Mucosa of rectum (tissue), 2 donors: ENCODE measurements around the gene CLINT1.

ENCODE experiments used
- H3K27ac ChIP-seq, 2 donors: one replicate each; pipeline ENCODE4 v1.7.0; 2013; ENCODE audit warnings: inconsistent platforms in 2 of 2, low read depth in 2 of 2, low read length in 2 of 2
- H3K27me3 ChIP-seq, 2 donors: one replicate each; pipeline ENCODE4 v1.7.0; 2013; ENCODE audit warnings: low read length in 2 of 2; ENCODE audit not compliant: control insufficient read depth in 2 of 2, insufficient read depth in 2 of 2
- H3K36me3 ChIP-seq, 2 donors: one replicate each; pipeline ENCODE4 v1.7.0; 2013; ENCODE audit warnings: low read length in 2 of 2; ENCODE audit not compliant: control insufficient read depth in 2 of 2, insufficient read depth in 2 of 2
- H3K4me1 ChIP-seq, 2 donors: one replicate each; pipeline ENCODE4 v1.7.0; 2013; ENCODE audit warnings: low read length in 2 of 2, mild to moderate bottlenecking in 1 of 2; ENCODE audit not compliant: control insufficient read depth in 2 of 2, insufficient read depth in 2 of 2
- H3K4me3 ChIP-seq, 2 donors: one replicate each; pipeline ENCODE4 v1.7.0; 2013; ENCODE audit warnings: low read length in 2 of 2
- H3K9ac ChIP-seq, 2 donors: one replicate each; pipeline ENCODE4 v1.7.0; 2013; ENCODE audit warnings: low read length in 2 of 2, low read depth in 1 of 2, mild to moderate bottlenecking in 1 of 2
- H3K9me3 ChIP-seq, 2 donors: one replicate each; pipeline ENCODE4 v1.7.0; 2013; ENCODE audit warnings: low read length in 2 of 2; ENCODE audit not compliant: control insufficient read depth in 2 of 2
- donor health status: healthy.
- donor health status: Normal muscosa, but diverticular disease.

The CLINT1 gene

DNA sequence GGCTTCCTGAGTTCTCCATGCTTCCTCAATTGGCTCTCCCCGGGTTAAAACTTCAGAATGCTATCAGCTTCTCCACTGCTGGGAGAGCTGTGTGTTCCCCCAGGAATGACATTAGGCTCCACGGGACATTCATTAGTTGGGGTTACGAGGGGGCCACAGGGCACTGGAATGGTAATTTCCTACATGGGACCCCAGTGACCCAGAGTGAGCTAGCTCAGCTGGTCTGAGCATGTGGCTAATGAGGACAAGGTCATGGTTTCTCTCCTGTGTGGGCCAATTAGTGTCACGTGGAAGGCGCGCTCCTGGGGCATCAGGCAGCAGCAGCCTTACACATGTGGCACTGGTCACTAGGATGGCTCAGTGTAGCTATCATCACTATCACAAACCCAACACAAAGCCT, 94.4 kb downstream of the CLINT1 start:
- H3K4me1 ChIP-seq, result no peaks in the 10 kb centered on the region
- no peaks in the 10 kb centered on the region for H3K27me3 ChIP-seq
- peaks cover 0 to 2% of the 10 kb centered on the region in 2 donors for H3K36me3 ChIP-seq
- no peak overlapping the region for H3K27ac ChIP-seq
- H3K4me3 ChIP-seq, result no peak overlapping the region
- H3K9ac ChIP-seq, result no peak overlapping the region
- no peaks in the 10 kb centered on the region for H3K9me3 ChIP-seq

DNA sequence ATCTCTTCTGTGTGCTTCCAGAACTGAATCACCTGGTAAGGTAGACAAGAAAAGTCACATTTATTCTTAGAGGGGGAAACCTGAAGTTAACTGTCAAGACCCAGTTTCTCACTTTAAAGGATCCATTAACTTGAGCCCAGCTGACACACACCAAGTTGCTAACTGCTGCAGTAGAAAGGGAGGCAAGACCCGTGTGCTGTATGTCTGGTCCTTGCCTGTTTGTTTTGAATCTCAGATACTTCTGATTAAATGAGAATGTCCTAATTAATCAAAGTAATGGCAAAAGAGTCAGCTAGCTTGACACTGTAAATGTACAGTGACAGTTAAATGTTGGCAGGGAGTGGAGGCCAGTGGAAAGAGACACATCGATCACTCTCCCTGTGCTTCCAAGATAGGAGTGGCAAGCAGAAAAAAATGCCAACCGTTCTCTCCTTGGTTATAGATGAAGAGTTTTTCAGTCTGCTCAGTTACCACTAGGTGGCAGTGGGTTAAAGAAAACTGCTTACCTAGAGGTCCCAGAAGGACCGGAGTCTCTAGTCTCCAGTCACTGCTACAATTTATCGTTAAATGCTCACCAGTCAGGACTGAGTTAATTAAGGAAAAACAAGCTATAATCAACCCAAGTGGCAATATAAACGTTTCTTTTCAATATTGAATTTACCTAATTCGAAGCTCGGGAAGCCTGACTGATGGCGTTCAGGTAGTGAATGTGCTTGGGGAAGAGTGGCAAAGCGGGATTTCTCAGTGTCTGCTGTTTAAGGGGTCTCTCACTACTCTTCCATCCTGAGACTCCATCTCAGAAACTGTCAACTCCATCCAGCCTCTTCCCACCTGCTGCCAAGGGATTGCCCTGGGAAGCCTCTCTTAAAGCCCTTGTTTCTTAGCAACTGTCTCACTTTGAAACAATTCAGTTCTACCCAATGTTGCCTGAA, 97.0 kb downstream of the CLINT1 start:
- H3K4me3 ChIP-seq, result no peak overlapping the region
- no peaks in the 10 kb centered on the region for H3K4me1 ChIP-seq
- no peaks in the 10 kb centered on the region for H3K27me3 ChIP-seq
- H3K27ac ChIP-seq, result no peak overlapping the region
- no peaks in the 10 kb centered on the region for H3K9me3 ChIP-seq
- peaks cover 2 to 3% of the 10 kb centered on the region in 2 donors for H3K36me3 ChIP-seq
- no peak overlapping the region for H3K9ac ChIP-seq

DNA sequence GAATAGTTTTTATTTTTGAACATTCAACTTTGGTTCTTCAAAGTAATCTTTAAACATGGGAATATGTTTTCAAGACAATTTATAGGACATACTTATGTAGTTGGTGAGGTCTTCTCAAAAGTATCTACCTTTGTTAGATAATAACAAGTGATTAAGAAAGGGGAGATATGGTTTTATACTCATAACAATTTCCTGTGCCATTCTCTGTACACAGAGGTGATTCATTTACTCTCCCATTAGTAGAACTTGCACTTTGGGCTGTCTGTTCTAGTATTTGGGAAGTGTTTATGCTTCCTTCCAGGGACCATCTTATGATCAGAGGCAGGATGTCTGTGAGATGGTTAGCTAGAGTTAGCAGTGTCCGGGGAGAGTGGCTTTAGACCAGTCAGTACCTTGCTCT, 100.2 kb downstream of the CLINT1 start:
- H3K4me3 ChIP-seq, result no peak overlapping the region
- no peak overlapping the region for H3K27ac ChIP-seq
- no peak overlapping the region for H3K9ac ChIP-seq
- H3K36me3 ChIP-seq, result peaks cover 22 to 24% of the 10 kb centered on the region in 2 donors
- no peaks in the 10 kb centered on the region for H3K9me3 ChIP-seq
- no peaks in the 10 kb centered on the region for H3K4me1 ChIP-seq
- no peaks in the 10 kb centered on the region for H3K27me3 ChIP-seq

DNA sequence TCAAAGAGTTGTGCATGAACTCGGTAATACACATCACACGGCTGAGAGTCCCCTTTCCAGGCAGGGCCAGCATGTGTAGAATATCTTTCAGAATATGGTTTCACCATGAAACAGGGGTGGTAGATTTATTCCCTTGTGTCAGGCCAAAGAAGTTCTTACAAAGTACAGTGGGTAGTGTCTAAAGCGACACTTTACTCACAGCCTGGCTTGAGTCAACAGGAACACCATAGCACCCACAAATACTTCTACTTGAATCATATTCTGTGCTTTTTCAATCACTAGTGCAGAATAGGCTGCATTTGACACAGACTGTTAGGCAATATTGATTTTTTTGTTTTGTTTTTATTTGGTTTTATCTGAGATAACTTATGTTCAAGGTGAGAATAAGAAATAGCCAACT, 102.8 kb downstream of the CLINT1 start:
- peaks cover 27 to 35% of the 10 kb centered on the region in 2 donors for H3K36me3 ChIP-seq

DNA sequence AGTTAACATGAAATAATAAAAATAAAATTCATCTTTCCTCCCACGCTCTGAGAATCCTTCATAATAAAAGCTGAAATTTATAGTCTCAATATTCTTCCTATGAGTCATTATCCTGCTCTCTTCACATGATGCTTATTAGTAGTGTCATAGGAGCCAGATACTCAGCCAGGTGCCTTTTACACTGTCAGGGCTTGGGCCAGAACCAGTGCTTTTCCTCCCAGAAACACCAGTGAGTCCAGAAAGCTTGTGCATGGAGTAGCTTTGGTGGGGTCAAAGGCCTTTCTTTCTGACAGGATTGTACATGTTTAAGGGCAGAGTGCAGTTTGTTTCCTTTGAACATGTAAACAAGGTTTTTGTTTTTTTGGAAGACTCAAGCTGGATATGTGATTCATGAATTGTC, 108.6 kb downstream of the CLINT1 start:
- H3K27me3 ChIP-seq, result no peaks in the 10 kb centered on the region
- H3K9ac ChIP-seq, result no peak overlapping the region
- no peaks in the 10 kb centered on the region for H3K9me3 ChIP-seq
- H3K36me3 ChIP-seq, result peaks cover 17 to 19% of the 10 kb centered on the region in 2 donors
- H3K27ac ChIP-seq, result no peak overlapping the region
- H3K4me3 ChIP-seq, result no peak overlapping the region
- no peaks in the 10 kb centered on the region for H3K4me1 ChIP-seq

More for the DNA sequence above, 102.8 kb downstream of the CLINT1 start:
- H3K27me3 ChIP-seq, result no peaks in the 10 kb centered on the region
- H3K9ac ChIP-seq, result no peak overlapping the region
- H3K27ac ChIP-seq, result no peak overlapping the region
- H3K4me1 ChIP-seq, result no peaks in the 10 kb centered on the region
- H3K9me3 ChIP-seq, result no peaks in the 10 kb centered on the region
- no peak overlapping the region for H3K4me3 ChIP-seq

DNA sequence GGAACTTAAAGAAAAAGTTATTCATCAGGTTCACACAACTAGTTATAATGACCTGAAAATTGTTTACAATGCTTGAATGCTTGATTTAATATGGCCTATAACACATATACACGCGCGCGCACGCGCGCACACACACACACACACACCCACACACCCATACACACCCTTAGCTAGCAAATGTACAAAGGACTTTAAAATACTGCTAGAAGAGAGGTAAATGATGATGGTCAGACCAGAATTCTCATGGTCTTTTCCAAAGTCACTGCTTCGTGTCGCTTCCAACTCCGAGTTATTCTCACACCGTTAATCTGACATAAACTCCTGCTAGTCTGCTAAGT, 109.5 kb downstream of the CLINT1 start:
- H3K9ac ChIP-seq, result no peak overlapping the region
- H3K27ac ChIP-seq, result no peak overlapping the region
- no peaks in the 10 kb centered on the region for H3K27me3 ChIP-seq
- H3K9me3 ChIP-seq, result no peaks in the 10 kb centered on the region
- peaks cover 4 to 5% of the 10 kb centered on the region in 2 donors for H3K4me1 ChIP-seq
- peaks cover 10 to 12% of the 10 kb centered on the region in 2 donors for H3K36me3 ChIP-seq
- no peak overlapping the region for H3K4me3 ChIP-seq

DNA sequence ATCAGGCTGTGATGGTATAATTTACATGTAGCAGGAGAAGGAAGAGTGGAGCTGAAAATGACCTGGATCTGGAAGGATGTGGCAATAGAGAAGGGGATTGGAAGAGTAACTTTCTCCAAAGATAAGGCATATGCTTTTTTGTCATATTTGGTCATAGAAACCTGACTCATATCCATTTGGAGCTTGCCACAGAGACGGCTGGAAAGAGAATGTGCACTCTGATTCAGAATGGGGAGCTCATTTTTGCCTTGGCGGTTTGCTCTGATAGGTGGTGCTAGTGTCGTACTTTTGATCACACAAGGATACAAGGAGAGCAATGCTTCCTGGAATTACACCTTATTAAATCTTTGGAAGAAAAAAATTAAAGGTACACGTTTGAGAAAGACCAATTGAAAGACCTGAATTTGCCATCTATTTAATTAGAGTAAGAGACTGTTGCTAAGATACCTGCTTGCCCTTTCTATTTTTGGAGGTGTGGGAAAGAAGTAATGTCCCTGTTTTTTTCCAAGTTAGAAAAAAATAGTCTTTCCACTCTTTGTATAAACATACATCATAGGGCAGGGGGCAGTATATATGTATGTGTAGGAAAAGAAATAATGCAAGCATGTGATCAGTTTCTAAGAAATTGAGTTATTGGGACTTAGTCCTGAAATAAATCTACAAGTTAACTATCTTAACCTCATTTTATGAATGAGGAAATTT, 110.0 kb downstream of the CLINT1 start:
- Histone ChIP-seq H3K4me3 (no peak overlapping the region), H3K27me3 (no peaks in the 10 kb centered on the region), H3K27ac (no peak overlapping the region), H3K4me1 (peaks cover 7 to 8% of the 10 kb centered on the region in 2 donors), H3K36me3 (peaks cover 9 to 10% of the 10 kb centered on the region in 2 donors), H3K9me3 (no peaks in the 10 kb centered on the region), H3K9ac (no peak overlapping the region)

DNA sequence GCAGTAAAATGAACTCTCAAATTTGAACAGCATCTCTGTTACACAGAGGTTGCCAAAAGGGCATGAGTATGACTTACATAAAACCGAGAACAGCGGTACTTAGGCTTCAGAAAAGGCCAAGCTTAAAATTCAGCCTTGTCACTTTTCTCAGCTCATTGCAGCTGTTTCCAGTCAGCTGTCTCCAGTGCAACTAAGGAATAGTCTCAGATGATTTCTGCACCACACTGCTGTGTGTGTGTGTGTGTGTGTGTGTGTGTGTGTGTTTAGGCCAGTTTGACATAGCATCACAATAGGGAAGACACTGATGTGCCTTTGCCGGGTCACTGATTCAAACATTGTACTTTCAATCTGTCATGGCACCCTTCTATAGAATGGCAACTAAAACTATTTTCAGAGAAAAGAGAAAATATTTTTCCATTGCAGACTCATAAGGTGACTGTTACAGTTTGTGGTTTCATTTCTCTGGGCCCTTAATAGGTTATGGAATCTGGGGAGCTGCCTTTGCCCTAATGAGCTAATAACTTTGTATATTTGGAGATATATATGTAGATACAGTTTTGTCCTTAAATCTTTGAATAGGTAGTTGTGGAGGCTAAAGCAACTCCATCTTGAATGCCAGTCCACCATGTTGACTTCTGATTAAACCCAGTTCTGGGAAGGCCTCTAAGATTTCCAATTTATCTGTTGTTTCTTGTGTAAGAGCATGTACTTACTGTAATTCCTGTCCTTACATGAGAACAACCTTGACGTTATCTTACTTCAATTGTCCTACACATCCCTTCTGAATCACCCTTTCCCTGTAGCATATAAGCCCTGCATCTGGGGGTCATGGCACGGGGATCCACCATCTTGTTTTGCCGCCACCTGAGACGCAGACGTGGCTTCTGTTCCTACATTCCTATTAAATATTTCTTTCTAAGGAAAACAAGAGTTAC, 110.9 kb downstream of the CLINT1 start:
- no peaks in the 10 kb centered on the region for H3K27me3 ChIP-seq
- H3K36me3 ChIP-seq, result peaks cover under 1 to 6% of the 10 kb centered on the region in 2 donors
- H3K9ac ChIP-seq, result no peak overlapping the region
- H3K4me1 ChIP-seq, result peaks cover 10 to 11% of the 10 kb centered on the region in 2 donors
- H3K9me3 ChIP-seq, result no peaks in the 10 kb centered on the region
- no peak overlapping the region for H3K4me3 ChIP-seq
- no peak overlapping the region for H3K27ac ChIP-seq

DNA sequence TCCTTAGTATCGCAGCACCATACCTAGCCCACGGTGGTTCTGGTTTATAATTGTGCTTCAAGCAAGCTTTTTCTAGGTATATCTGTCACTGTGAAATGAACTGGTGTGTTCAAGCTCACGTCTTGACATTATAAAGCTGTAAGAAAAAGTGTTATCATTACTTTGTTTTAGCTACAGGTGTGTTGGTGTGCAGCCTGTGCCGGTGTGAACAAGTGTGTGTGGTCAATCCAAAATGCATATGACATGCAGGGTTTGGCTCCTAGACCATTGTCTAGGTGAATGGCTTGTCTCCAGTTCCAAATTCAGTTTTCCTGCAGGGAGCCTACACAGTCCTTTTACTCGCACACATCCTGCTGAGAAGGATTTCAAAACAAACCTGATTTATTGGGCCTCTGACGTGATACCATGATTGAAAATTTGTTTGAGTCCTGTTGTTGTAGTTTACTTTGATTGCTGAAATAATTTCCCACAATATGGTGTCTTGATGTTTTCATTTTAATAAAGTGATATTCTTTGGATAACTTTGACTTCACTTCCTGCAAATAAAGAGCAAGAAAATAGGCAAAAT, 111.7 kb downstream of the CLINT1 start:
- H3K4me1 ChIP-seq, result peaks cover 11 to 12% of the 10 kb centered on the region in 2 donors
- H3K36me3 ChIP-seq, result peaks cover 0 to 2% of the 10 kb centered on the region in 2 donors
- no peak overlapping the region for H3K27ac ChIP-seq

More for the DNA sequence above, 111.7 kb downstream of the CLINT1 start:
- Histone ChIP-seq H3K9me3 (no peaks in the 10 kb centered on the region), H3K4me3 (no peak overlapping the region), H3K27me3 (no peaks in the 10 kb centered on the region), H3K9ac (no peak overlapping the region)
